Type B pancreatic cell (in vitro differentiated cells): ENCODE measurements around the gene UBE2Q1. TPM values are rescaled to one million over a fixed set of nuclear protein-coding genes. Genes with fewer than 3 reads are reported as not detected.

Experiments
- DNase-seq: peaks from one replicate; pipeline ENCODE4 v3.0.0; 2021; ENCODE audit warnings: mixed read lengths; ENCODE audit not compliant: unreplicated experiment; ENCODE audit errors: extremely low spot score
- H3K27ac Mint-ChIP-seq: 2 replicates; pipeline ENCODE4 v1.8.0; 2021; ENCODE audit warnings: mild to moderate bottlenecking, mixed read lengths
- H3K27me3 Mint-ChIP-seq: 2 replicates; pipeline ENCODE4 v1.8.0; 2021; ENCODE audit warnings: mixed read lengths
- H3K36me3 Mint-ChIP-seq: 2 replicates; pipeline ENCODE4 v1.8.0; 2021; ENCODE audit warnings: mixed read lengths
- H3K4me1 Mint-ChIP-seq: one replicate; pipeline ENCODE4 v1.8.0; 2021; ENCODE audit warnings: mixed read lengths; ENCODE audit not compliant: unreplicated experiment
- H3K4me3 Mint-ChIP-seq: 2 replicates; pipeline ENCODE4 v1.8.0; 2021; ENCODE audit warnings: mild to moderate bottlenecking, mixed read lengths
- H3K9me3 Mint-ChIP-seq: 2 replicates; pipeline ENCODE4 v1.8.0; 2021; ENCODE audit warnings: mixed read lengths
- total RNA-seq: library from RNA; stranded (reverse); gene quantifications from 2 replicates; pipeline ENCODE4 v1.2.1, GENCODE V29; 2021; ENCODE audit warnings: low replicate concordance
- TF ChIP-seq, protein P1 (sequence below): fragments of 200-600 bp; sonication (generic); conservative IDR thresholded peaks from 2 replicates; pipeline ENCODE4 v1.5.0; 2021; ENCODE audit warnings: antibody characterized with exemption, mild to moderate bottlenecking

Gene UBE2Q1
- total RNA-seq, 1 donor from 2014 or later = 73.9 TPM

DNA sequence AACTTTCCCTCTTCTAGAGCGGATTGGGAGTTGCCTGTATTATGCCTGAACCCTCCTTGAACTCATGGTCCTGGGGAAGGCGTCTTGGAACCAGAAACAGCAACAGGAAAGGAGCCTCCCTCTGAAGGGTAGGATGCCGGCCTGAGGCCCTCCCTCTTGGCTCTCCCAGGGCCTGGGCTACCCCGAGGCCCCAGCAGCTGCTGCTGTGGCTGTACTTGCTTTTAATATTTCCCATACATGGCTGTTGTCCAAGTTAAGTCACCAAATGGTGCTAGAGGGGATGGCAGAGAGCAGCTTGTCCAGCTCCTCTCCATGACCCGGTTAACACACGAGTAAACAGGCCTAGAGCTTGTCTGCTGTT lies 19.6 kb upstream of the UBE2Q1 start:
- no peak for DNase-seq
- H3K9me3 Mint-ChIP-seq = no peaks in the 10 kb centered on the region
- peaks cover 18% of the 10 kb centered on the region for H3K4me1 Mint-ChIP-seq
- H3K27me3 Mint-ChIP-seq = no peaks in the 10 kb centered on the region
- peaks cover 3% of the 10 kb centered on the region for H3K36me3 Mint-ChIP-seq
- TF ChIP-seq, protein P1, sequence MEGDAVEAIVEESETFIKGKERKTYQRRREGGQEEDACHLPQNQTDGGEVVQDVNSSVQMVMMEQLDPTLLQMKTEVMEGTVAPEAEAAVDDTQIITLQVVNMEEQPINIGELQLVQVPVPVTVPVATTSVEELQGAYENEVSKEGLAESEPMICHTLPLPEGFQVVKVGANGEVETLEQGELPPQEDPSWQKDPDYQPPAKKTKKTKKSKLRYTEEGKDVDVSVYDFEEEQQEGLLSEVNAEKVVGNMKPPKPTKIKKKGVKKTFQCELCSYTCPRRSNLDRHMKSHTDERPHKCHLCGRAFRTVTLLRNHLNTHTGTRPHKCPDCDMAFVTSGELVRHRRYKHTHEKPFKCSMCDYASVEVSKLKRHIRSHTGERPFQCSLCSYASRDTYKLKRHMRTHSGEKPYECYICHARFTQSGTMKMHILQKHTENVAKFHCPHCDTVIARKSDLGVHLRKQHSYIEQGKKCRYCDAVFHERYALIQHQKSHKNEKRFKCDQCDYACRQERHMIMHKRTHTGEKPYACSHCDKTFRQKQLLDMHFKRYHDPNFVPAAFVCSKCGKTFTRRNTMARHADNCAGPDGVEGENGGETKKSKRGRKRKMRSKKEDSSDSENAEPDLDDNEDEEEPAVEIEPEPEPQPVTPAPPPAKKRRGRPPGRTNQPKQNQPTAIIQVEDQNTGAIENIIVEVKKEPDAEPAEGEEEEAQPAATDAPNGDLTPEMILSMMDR = no peak
- no peak overlapping the region for H3K4me3 Mint-ChIP-seq
- H3K27ac Mint-ChIP-seq = no peak overlapping the region

- H3K36me3 Mint-ChIP-seq = peaks cover 3% of the 10 kb centered on the region
- DNase-seq = no peak
- peaks cover 19% of the 10 kb centered on the region for H3K4me1 Mint-ChIP-seq
- H3K9me3 Mint-ChIP-seq = no peaks in the 10 kb centered on the region
- H3K27me3 Mint-ChIP-seq = no peaks in the 10 kb centered on the region
- H3K27ac Mint-ChIP-seq = no peak overlapping the region
- TF ChIP-seq, protein P1 = no peak
- H3K4me3 Mint-ChIP-seq = no peak overlapping the region
Measured at GRCh38 chr1:154577346-154578057, 19.0 kb upstream of the UBE2Q1 start.

DNA sequence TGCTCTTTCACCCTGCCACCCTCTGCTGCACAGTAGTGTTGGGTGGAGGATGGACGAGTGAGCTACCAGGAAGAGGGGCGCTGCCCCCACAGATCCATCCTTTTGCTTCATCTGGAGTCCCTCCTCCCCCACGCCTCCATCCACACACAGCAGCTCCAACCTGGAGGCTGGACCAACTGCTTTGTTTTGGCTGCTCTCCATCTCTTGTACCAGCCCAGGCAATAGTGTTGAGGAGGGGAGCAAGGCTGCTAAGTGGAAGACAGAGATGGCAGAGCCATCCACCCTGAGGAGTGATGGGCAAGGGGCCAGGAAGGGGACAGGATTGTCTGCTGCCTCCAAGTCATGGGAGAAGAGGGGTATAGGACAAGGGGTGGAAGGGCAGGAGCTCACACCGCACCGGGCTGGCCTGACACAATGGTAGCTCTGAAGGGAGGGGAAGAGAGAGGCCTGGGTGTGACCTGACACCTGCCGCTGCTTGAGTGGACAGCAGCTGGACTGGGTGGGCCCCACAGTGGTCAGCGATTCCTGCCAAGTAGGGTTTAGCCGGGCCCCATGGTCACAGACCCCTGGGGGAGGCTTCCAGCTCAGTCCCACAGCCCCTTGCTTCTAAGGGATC lies 17.6 kb upstream of the UBE2Q1 start:
- peaks cover 19% of the 10 kb centered on the region for H3K4me1 Mint-ChIP-seq
- peaks cover 2% of the 10 kb centered on the region for H3K36me3 Mint-ChIP-seq
- no peak overlapping the region for H3K27ac Mint-ChIP-seq
- H3K9me3 Mint-ChIP-seq = no peaks in the 10 kb centered on the region
- no peak for DNase-seq
- TF ChIP-seq, protein P1 = no peak
- no peak overlapping the region for H3K4me3 Mint-ChIP-seq
- H3K27me3 Mint-ChIP-seq = peaks cover 3% of the 10 kb centered on the region

DNA sequence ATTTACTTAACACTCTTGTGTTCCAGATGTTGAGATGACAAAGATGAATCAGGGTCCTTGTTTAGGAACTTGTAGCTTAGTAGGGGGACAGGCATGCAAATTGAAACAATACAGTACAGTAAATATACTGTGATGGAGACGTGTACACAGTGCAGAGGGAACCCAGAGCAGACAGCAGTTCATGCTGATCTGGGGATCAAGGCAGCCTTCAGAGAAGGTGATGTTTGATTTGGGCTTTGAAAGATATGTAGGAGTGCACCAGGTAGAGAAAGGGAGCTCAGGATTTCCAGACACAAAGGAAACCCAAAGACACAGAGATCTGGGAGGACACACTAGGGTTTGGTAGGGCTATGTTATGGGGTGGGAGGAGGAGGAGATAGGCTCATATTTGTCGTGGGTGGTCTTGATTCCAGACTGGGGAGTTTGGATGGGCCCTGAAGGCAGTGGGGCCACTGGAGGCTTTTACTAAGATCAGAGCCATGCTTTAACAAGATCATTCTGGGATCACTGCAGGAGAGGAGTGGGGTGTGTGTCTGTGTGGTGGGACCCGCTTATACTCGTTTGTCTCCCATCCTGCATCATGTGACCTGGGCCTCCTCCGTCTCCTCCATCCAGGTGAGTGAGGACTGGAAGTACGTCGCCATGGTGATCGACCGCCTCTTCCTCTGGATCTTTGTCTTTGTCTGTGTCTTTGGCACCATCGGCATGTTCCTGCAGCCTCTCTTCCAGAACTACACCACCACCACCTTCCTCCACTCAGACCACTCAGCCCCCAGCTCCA lies 16.9 kb upstream of the UBE2Q1 start:
- DNase-seq = no peak
- H3K4me1 Mint-ChIP-seq = peaks cover 19% of the 10 kb centered on the region
- TF ChIP-seq, protein P1 = no peak
- H3K9me3 Mint-ChIP-seq = no peaks in the 10 kb centered on the region
- H3K27ac Mint-ChIP-seq = no peak overlapping the region
- H3K27me3 Mint-ChIP-seq = peaks cover 10% of the 10 kb centered on the region
- H3K36me3 Mint-ChIP-seq = no peaks in the 10 kb centered on the region
- no peak overlapping the region for H3K4me3 Mint-ChIP-seq

GRCh38 chr1:154574716-154575115 lies 16.3 kb upstream of the UBE2Q1 start:
- Mint-ChIP-seq H3K4me1 (peaks cover 19% of the 10 kb centered on the region), H3K27ac (no peak overlapping the region)

More at GRCh38 chr1:154574716-154575115, 16.3 kb upstream of the UBE2Q1 start:
- TF ChIP-seq, protein P1 = no peak
- H3K36me3 Mint-ChIP-seq = no peaks in the 10 kb centered on the region
- no peak overlapping the region for H3K4me3 Mint-ChIP-seq
- H3K27me3 Mint-ChIP-seq = peaks cover 14% of the 10 kb centered on the region
- no peaks in the 10 kb centered on the region for H3K9me3 Mint-ChIP-seq
- DNase-seq = no peak
